Activated T-helper 17 cell treated with anti-CD3 and anti-CD28 coated beads, Interleukin-2, amount 50 U/mL, for 72 hours (primary cell): ENCODE results near the gene WNT4. TPM values are rescaled to one million over a fixed set of nuclear protein-coding genes. Genes with fewer than 3 reads are reported as not detected.

Source experiments
- ATAC-seq: fragments of 150-1000 bp; cut with Tn5 transposase; replicated peaks from 2 replicates; pipeline ENCODE4 v1.10.0; 2021; ENCODE audit warnings: mild to moderate bottlenecking, moderate library complexity
- H3K27ac Mint-ChIP-seq: one replicate; pipeline ENCODE4 v1.8.0; 2022; ENCODE audit warnings: mixed read lengths
- H3K27me3 Mint-ChIP-seq: one replicate; pipeline ENCODE4 v1.8.0; 2022; ENCODE audit warnings: mixed read lengths
- H3K36me3 Mint-ChIP-seq: one replicate; pipeline ENCODE4 v1.8.0; 2022; ENCODE audit warnings: low read depth, mild to moderate bottlenecking, mixed read lengths
- H3K4me1 Mint-ChIP-seq: one replicate; pipeline ENCODE4 v1.8.0; 2022; ENCODE audit warnings: mixed read lengths
- H3K4me3 Mint-ChIP-seq: one replicate; pipeline ENCODE4 v1.8.0; 2022; ENCODE audit warnings: mild to moderate bottlenecking, mixed read lengths
- H3K9me3 Mint-ChIP-seq: one replicate; pipeline ENCODE4 v1.8.0; 2022; ENCODE audit warnings: mixed read lengths
- total RNA-seq, 2 donors: library from RNA; stranded (reverse); gene quantifications; one replicate each; pipeline ENCODE4 v1.2.3, GENCODE V29; 2022

The WNT4 gene
- total RNA-seq, 2 donors from 2014 or later = not detected

- Mint-ChIP-seq H3K9me3 (no peaks in the 10 kb centered on the region), H3K36me3 (peaks cover 45% of the 10 kb centered on the region), H3K27ac (peak overlapping the region; percentile 58), H3K27me3 (no peaks in the 10 kb centered on the region), H3K4me1 (peaks cover 15% of the 10 kb centered on the region), H3K4me3 (no peak overlapping the region)
- ATAC-seq = no peak
These were observed 25.7 kb downstream of the WNT4 start for GRCh38 chr1:22117238-22117637.

GRCh38 chr1:22115286-22115685 lies 27.6 kb downstream of the WNT4 start:
- no peak for ATAC-seq
- Mint-ChIP-seq H3K4me1 (peaks cover 15% of the 10 kb centered on the region), H3K9me3 (no peaks in the 10 kb centered on the region), H3K27me3 (no peaks in the 10 kb centered on the region), H3K4me3 (no peak overlapping the region), H3K36me3 (peaks cover 64% of the 10 kb centered on the region), H3K27ac (peak overlapping the region; percentile 58)

DNA sequence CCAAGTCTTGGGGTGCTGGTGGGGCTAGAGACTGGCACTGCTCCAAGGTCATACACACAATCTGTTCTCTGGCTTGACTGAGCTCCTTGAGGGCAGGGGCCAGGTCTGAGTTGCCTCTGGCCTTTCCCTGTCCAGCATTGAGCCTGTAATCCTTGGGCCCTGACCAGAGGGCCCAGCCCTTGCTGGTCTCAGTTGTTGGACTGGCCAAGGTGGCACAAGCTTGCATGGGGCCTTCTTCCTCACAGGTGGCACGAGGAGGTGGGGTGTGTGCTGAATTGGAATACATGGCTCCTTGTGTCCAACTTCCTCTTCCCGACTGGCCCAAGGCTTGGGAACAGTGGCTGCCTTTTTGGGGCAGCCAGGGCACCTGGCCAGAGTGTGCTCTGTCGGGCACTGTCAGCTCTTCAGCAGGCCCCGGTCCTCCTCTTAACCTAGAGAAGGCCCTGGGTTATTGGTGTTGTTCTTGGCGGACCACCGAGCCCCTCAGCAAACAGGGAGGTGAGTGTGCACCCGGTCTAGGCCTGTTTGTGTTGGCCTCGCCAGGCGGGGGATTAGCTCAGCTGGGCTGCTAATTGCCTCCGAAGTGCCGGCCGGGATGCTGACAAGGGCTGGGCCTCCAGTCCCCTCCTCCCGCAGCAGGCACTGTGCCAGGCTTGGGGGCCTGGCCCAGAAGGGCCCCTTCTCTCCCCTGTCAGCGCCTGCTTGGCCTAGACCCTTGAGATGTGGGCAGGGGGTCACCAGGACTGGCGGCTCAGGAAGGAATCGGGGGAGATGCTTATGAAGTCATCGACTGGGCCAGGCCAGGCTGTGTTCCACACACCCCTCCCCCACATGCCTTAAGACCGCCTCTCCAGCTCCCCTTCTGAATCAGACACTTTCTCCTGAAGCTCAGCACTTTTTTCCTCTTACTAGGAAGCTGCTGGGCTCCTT lies 28.5 kb downstream of the WNT4 start:
- H3K27ac Mint-ChIP-seq = peak overlapping the region; percentile 58
- no peak overlapping the region for H3K4me3 Mint-ChIP-seq
- no peak for ATAC-seq
- peaks cover 67% of the 10 kb centered on the region for H3K36me3 Mint-ChIP-seq
- H3K27me3 Mint-ChIP-seq = no peaks in the 10 kb centered on the region
- H3K9me3 Mint-ChIP-seq = no peaks in the 10 kb centered on the region
- H3K4me1 Mint-ChIP-seq = peaks cover 15% of the 10 kb centered on the region

GRCh38 chr1:22112554-22112953 lies 30.3 kb downstream of the WNT4 start:
- Mint-ChIP-seq H3K27me3 (no peaks in the 10 kb centered on the region), H3K36me3 (peaks cover 75% of the 10 kb centered on the region), H3K9me3 (no peaks in the 10 kb centered on the region), H3K4me3 (no peak overlapping the region), H3K4me1 (peaks cover 8% of the 10 kb centered on the region), H3K27ac (peak overlapping the region; percentile 64)
- no peak for ATAC-seq

DNA sequence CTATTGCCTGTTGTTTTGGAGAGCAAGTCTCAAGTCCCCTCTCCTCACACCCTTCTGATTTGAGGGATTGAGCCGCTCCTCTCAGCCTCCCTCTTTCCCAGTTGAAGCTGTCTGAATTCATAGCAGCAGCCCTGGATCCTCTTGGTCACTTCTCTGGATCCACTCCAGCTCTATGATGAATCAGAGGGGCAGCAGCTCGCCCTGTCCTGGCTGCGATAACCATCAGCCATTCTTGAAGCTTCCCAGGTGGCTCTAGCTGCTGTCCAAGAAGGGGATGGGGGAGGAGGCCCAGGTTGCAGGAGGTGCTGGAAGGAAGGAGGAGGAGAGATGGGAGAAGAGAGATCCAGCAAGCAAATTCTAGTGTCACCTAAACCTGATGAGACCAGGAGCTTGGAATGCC lies 31.3 kb downstream of the WNT4 start:
- no peak overlapping the region for H3K4me3 Mint-ChIP-seq
- no peaks in the 10 kb centered on the region for H3K9me3 Mint-ChIP-seq
- no peak for ATAC-seq
- no peaks in the 10 kb centered on the region for H3K27me3 Mint-ChIP-seq
- peaks cover 75% of the 10 kb centered on the region for H3K36me3 Mint-ChIP-seq
- peaks cover 8% of the 10 kb centered on the region for H3K4me1 Mint-ChIP-seq
- peak overlapping the region; percentile 64 for H3K27ac Mint-ChIP-seq

DNA sequence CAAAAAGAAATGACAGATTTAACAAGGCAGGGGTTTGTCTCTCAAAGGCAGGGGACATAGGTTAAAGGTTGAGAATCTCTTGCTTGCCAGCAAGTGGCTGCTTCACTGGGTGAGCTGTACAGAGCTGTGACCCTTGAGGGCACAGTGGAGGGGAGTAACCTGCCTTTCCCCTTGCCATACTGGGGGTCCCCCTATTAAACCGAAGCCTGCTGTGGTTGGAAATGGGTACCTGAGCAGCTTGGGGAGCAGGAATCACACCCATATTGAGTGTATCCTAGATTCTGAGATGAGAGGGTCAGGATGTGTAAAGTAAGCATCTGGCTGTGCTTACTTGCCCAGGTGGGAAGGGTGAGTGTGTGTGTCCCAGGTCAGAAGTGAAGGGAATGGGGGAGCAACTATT lies 31.8 kb downstream of the WNT4 start:
- H3K36me3 Mint-ChIP-seq = peaks cover 79% of the 10 kb centered on the region

DNA sequence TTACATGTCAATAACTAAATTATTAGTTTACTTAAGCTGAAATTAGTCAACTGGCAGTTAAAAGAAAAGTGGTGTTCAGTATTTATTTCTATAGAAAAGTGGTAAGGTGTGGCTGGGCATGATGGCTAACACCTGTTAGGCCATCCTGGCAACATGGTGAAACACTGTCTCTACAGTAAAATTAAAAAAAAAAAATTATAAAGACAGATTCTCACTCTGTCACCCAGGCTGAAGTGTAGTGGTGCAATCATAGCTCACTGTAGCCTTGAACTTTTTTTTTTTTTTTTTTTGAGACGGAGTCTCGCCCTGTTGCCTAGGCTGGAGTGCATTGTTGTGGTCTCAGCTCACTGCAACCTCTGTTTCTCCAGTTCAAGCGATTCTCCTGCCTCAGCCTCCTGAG lies 32.9 kb downstream of the WNT4 start:
- H3K27me3 Mint-ChIP-seq = no peaks in the 10 kb centered on the region
- H3K9me3 Mint-ChIP-seq = no peaks in the 10 kb centered on the region
- no peak overlapping the region for H3K4me3 Mint-ChIP-seq
- peaks cover 20% of the 10 kb centered on the region for H3K4me1 Mint-ChIP-seq
- no peak overlapping the region for H3K27ac Mint-ChIP-seq
- H3K36me3 Mint-ChIP-seq = peaks cover 82% of the 10 kb centered on the region
- no peak for ATAC-seq

More for the DNA sequence above, 31.8 kb downstream of the WNT4 start:
- Mint-ChIP-seq H3K4me1 (peaks cover 12% of the 10 kb centered on the region), H3K27me3 (no peaks in the 10 kb centered on the region), H3K4me3 (no peak overlapping the region), H3K27ac (peak overlapping the region; percentile 64), H3K9me3 (no peaks in the 10 kb centered on the region)
- no peak for ATAC-seq

DNA sequence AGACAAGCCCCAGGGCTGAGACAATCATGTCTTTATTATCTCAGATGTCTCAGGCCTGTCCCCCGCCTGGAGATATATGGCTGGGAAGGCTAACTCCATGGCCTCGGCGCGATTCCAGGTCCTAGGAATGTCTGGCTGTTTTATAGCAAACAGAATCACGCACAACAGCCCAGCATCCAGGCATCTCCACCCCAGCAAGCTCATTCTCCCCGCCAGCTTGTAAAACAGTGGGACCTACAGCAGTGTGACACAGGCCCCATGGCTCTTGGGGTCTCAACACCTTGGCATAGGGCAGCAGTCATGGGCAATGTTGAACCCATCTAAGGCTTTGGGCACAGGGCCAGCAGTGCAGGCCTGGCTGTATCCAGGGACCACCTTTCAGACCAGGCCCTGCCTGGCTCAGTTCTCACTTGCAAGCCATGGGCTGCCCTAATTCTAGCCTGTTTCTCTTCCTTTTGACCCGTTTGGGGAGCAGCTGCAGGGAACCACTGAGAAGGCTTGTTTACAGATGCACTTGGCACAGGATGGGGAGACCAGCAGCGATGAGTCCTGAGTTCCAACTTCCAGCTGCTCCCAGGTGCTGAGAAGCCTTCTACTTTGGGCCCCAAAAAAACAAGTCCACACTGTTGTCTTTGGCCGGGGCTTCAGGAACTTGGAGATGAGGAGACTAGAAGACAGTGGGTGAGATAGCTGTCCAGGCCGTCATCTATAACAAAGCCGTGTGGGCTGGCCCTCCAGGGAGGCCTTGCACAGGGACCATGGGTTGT lies 34.4 kb downstream of the WNT4 start:
- Mint-ChIP-seq H3K4me1 (peaks cover 35% of the 10 kb centered on the region), H3K27ac (peak overlapping the region; percentile 59), H3K4me3 (no peak overlapping the region), H3K27me3 (no peaks in the 10 kb centered on the region), H3K9me3 (no peaks in the 10 kb centered on the region), H3K36me3 (peaks cover 95% of the 10 kb centered on the region)
- no peak for ATAC-seq

GRCh38 chr1:22107126-22107525 lies 35.8 kb downstream of the WNT4 start:
- Mint-ChIP-seq H3K9me3 (no peaks in the 10 kb centered on the region), H3K27ac (peak overlapping the region; percentile 63), H3K36me3 (peaks cover 95% of the 10 kb centered on the region), H3K4me3 (no peak overlapping the region), H3K27me3 (no peaks in the 10 kb centered on the region), H3K4me1 (peaks cover 43% of the 10 kb centered on the region)
- no peak for ATAC-seq

DNA sequence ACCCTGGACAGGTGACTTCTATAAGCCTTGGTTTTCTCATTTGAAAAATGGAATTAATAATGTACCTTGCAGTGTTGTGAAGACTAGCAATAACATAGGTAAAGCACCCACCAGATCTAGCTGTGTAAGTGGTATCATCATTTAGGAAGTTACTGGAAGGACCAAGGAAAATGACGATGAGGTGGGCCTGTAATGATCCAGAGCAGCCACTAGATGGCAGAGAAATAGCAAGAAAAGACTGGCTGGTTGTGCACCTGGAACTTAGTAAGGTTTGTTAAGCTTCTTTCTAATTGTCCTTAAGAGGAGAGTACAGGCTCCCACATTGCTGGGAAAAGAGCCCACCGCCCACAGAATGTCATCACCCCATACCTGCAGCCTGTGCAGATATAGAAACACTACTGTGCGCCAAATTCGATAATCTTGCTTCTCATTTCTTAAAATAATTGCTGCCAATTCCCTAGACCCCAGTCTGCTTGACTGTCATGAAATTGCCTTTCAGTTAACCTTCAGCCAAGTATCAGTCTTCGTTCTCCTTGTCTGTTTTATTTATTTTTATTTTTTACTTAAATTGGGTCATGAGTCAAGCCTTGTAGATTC lies 37.2 kb downstream of the WNT4 start:
- peak; percentile 27 for ATAC-seq
- H3K36me3 Mint-ChIP-seq = peaks cover 94% of the 10 kb centered on the region
- no peaks in the 10 kb centered on the region for H3K27me3 Mint-ChIP-seq
- H3K27ac Mint-ChIP-seq = peak overlapping the region; percentile 85
- H3K4me3 Mint-ChIP-seq = peak overlapping the region; percentile 64
- peaks cover 48% of the 10 kb centered on the region for H3K4me1 Mint-ChIP-seq
- H3K9me3 Mint-ChIP-seq = no peaks in the 10 kb centered on the region

GRCh38 chr1:22104865-22105437 lies 37.9 kb downstream of the WNT4 start:
- Mint-ChIP-seq H3K27ac (peak overlapping the region; percentile 85), H3K36me3 (peaks cover 96% of the 10 kb centered on the region), H3K4me1 (peaks cover 49% of the 10 kb centered on the region), H3K27me3 (no peaks in the 10 kb centered on the region), H3K4me3 (peak overlapping the region; percentile 64), H3K9me3 (no peaks in the 10 kb centered on the region)
- ATAC-seq = peak; percentile 86

GRCh38 chr1:22104094-22104493 lies 38.8 kb downstream of the WNT4 start:
- peak; percentile 33 for ATAC-seq
- Mint-ChIP-seq H3K27me3 (no peaks in the 10 kb centered on the region), H3K9me3 (no peaks in the 10 kb centered on the region), H3K4me3 (peak overlapping the region; percentile 64), H3K36me3 (peaks cover 96% of the 10 kb centered on the region), H3K27ac (peak overlapping the region; percentile 85), H3K4me1 (peaks cover 54% of the 10 kb centered on the region)

DNA sequence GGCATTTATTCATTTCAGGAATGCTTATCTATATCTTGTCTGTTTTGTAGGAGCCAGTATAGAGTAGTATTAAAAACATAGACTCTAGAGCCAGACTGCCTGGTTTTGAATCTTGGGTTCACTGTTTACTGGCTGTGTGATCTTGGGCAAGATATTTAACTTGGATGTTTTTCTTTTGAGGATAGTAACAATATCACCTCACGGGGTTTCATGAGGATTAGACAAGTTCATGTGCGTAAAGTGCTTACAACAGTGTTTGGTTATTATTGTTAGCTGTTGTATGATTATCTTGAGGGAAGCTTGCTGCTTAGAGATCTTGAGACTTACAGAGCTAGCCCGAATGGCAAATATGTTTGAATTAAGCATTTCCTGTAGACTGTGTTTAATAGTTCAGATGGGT lies 40.2 kb downstream of the WNT4 start:
- Mint-ChIP-seq H3K36me3 (peaks cover 96% of the 10 kb centered on the region), H3K4me3 (peak overlapping the region; percentile 64), H3K27me3 (no peaks in the 10 kb centered on the region), H3K4me1 (peaks cover 58% of the 10 kb centered on the region), H3K9me3 (no peaks in the 10 kb centered on the region), H3K27ac (peak overlapping the region; percentile 85)
- ATAC-seq = no peak

DNA sequence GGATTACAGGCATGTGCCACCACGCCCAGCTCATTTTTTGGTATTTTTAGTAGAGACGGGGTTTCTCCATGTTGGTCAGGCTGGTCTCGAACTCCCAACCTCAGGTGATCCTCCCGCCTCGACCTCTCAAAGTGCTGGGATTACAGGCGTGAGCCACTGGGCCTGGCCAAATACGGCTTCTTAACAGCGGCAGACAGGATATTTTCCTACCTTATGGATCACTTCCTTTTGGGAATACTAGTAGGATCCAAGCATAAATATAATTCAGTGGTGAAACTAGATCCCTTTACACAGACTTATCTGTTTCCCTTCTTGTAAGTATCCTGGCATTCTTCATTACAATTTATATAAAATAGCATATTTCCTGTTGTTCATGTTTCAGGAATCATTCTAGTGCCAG lies 40.9 kb downstream of the WNT4 start:
- no peaks in the 10 kb centered on the region for H3K9me3 Mint-ChIP-seq
- H3K27me3 Mint-ChIP-seq = no peaks in the 10 kb centered on the region
- H3K36me3 Mint-ChIP-seq = peaks cover 99% of the 10 kb centered on the region
- H3K4me3 Mint-ChIP-seq = no peak overlapping the region
- ATAC-seq = no peak
- peaks cover 58% of the 10 kb centered on the region for H3K4me1 Mint-ChIP-seq
- no peak overlapping the region for H3K27ac Mint-ChIP-seq
